RWPE2 (cell line): Measurements from ENCODE around the gene DHFR.

Source experiments
- ATAC-seq: fragments of 200-7000 bp; cut with Tn5 transposase; 3 replicates; pipeline ENCODE4 v1.9.1; 2021; ENCODE audit warnings: low read depth
- DNase-seq: peaks from one replicate; pipeline ENCODE4 v3.0.0-alpha.2; 2020; ENCODE audit warnings: low spot score
- H3K27ac ChIP-seq: fragments of 450-650 bp; 2 replicates; pipeline ENCODE4 v1.5.1; 2017; ENCODE audit warnings: mild to moderate bottlenecking; ENCODE audit not compliant: poor library complexity, severe bottlenecking
- H3K27me3 ChIP-seq: fragments of 250-450 bp; sonication (Bioruptor Pico); 2 replicates; pipeline ENCODE4 v1.5.1; 2021; ENCODE audit warnings: mild to moderate bottlenecking, moderate library complexity; ENCODE audit not compliant: insufficient read depth, poor library complexity, severe bottlenecking
- H3K36me3 ChIP-seq: fragments of 250-450 bp; sonication (Bioruptor Pico); 2 replicates; pipeline ENCODE4 v1.5.1; 2020; ENCODE audit warnings: low read depth, mild to moderate bottlenecking, moderate library complexity
- H3K4me1 ChIP-seq: fragments of 250-450 bp; sonication (Bioruptor Pico); 2 replicates; pipeline ENCODE4 v1.5.1; 2021; ENCODE audit warnings: mild to moderate bottlenecking, moderate library complexity; ENCODE audit not compliant: insufficient read depth, poor library complexity, severe bottlenecking
- H3K4me3 ChIP-seq: fragments of 250-450 bp; sonication (Bioruptor Pico); 2 replicates; pipeline ENCODE4 v1.5.1; 2021; ENCODE audit warnings: mild to moderate bottlenecking, moderate library complexity; ENCODE audit not compliant: severe bottlenecking
- H3K9me3 ChIP-seq: fragments of 250-450 bp; sonication (Bioruptor Pico); 2 replicates; pipeline ENCODE4 v1.5.1; 2021; ENCODE audit warnings: mild to moderate bottlenecking, moderate library complexity; ENCODE audit not compliant: severe bottlenecking
- TF ChIP-seq, protein P1 (sequence below): fragments of 450-650 bp; IDR thresholded peaks from one replicate; pipeline ENCODE4 v1.5.1; 2017; ENCODE audit warnings: mild to moderate bottlenecking, moderate library complexity; ENCODE audit not compliant: poor library complexity, severe bottlenecking

The DHFR gene

GRCh38 chr5:80659106-80659505, 4.3 kb upstream of the DHFR start:
- ATAC-seq (no peak), DNase-seq (no peak)
- peaks cover 78% of the 10 kb centered on the region for H3K36me3 ChIP-seq
- no peaks in the 10 kb centered on the region for H3K27me3 ChIP-seq
- no peak overlapping the region for H3K4me3 ChIP-seq
- no peak overlapping the region for H3K27ac ChIP-seq
- H3K9me3 ChIP-seq: no peaks in the 10 kb centered on the region
- H3K4me1 ChIP-seq: peaks cover 4% of the 10 kb centered on the region
- TF ChIP-seq, protein P1, sequence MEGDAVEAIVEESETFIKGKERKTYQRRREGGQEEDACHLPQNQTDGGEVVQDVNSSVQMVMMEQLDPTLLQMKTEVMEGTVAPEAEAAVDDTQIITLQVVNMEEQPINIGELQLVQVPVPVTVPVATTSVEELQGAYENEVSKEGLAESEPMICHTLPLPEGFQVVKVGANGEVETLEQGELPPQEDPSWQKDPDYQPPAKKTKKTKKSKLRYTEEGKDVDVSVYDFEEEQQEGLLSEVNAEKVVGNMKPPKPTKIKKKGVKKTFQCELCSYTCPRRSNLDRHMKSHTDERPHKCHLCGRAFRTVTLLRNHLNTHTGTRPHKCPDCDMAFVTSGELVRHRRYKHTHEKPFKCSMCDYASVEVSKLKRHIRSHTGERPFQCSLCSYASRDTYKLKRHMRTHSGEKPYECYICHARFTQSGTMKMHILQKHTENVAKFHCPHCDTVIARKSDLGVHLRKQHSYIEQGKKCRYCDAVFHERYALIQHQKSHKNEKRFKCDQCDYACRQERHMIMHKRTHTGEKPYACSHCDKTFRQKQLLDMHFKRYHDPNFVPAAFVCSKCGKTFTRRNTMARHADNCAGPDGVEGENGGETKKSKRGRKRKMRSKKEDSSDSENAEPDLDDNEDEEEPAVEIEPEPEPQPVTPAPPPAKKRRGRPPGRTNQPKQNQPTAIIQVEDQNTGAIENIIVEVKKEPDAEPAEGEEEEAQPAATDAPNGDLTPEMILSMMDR: no peak

- Histone ChIP-seq H3K27ac (no peak overlapping the region), H3K36me3 (peaks cover 55% of the 10 kb centered on the region), H3K9me3 (no peaks in the 10 kb centered on the region), H3K27me3 (no peaks in the 10 kb centered on the region), H3K4me1 (peaks cover 4% of the 10 kb centered on the region), H3K4me3 (no peak overlapping the region)
- TF ChIP-seq, protein P1: peak; percentile 12
- no peak for ATAC-seq
- no peak for DNase-seq
Observed at GRCh38 chr5:80656425-80656824, 1.6 kb upstream of the DHFR start.

DNA sequence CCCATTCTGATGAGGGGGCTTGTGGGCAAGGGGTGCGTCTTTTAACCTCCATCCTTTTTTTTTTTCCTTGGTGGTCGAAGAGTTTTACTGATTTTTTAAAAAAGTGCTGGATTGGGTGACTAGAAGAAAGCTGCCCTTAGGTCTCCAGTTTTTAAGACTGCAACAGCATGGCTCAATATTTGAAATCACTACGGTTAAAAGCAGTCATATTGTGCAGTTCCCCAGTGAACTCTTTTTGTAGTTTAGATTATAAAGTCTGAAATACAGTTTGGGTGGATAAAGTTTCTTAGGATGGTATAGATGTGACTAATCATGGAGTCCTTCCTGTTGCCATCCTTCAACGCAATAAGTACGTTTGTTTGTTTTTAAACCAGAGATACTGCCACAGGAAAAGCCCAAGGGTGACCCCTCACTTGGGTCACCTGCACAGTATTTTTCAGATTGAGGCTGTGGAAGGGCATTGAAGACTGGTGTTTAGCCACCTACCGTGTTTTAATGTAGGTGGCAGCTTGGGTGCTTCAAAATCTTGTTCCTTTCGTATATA, 520 bp upstream of the DHFR start:
- Histone ChIP-seq H3K9me3 (no peaks in the 10 kb centered on the region), H3K4me1 (peaks cover 4% of the 10 kb centered on the region), H3K4me3 (peak overlapping the region; percentile 94), H3K36me3 (peaks cover 44% of the 10 kb centered on the region), H3K27me3 (no peaks in the 10 kb centered on the region), H3K27ac (peak overlapping the region; percentile 74)
- DNase-seq: no peak
- TF ChIP-seq, protein P1: no peak
- no peak for ATAC-seq

GRCh38 chr5:80654054-80654390, 761 bp downstream of the DHFR start:
- Histone ChIP-seq H3K27me3 (no peaks in the 10 kb centered on the region), H3K27ac (peak overlapping the region; percentile 74), H3K4me1 (peaks cover 4% of the 10 kb centered on the region), H3K36me3 (peaks cover 32% of the 10 kb centered on the region), H3K9me3 (no peaks in the 10 kb centered on the region), H3K4me3 (peak overlapping the region; percentile 94)
- no peak for DNase-seq
- TF ChIP-seq, protein P1: no peak
- no peak; the same call in 2 of the 3 replicates for ATAC-seq

DNA sequence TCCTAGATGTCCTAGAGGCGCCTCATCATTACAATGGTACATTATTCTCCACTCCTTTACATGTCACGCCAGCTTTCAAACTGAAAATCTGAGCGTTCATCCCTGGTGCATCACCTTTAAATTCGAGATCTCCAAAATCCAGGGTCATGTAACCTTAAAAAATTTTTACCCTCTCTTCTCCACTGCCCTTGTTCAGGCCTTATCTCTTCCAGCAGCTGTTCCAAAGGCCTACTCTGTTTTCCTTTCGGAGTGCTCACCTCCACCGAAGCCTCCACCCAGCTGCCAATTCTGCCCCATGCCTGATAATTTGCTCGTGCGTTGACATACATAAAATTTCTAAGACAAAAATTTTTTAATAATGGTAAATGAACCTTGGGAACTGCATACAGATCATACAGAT, 1.3 kb downstream of the DHFR start:
- H3K9me3 ChIP-seq: no peaks in the 10 kb centered on the region
- H3K27me3 ChIP-seq: no peaks in the 10 kb centered on the region
- TF ChIP-seq, protein P1: no peak
- no peak for DNase-seq
- peak overlapping the region; percentile 74 for H3K27ac ChIP-seq
- peaks cover 4% of the 10 kb centered on the region for H3K4me1 ChIP-seq
- peaks cover 28% of the 10 kb centered on the region for H3K36me3 ChIP-seq
- H3K4me3 ChIP-seq: peak overlapping the region; percentile 94
- ATAC-seq: no peak
